HT1080 (cell line): ENCODE data around the gene INTS1. TPM values are rescaled to one million over a fixed set of nuclear protein-coding genes. Genes with fewer than 3 reads are reported as not detected.

Source experiments
- DNase-seq: peaks from one replicate; pipeline ENCODE4 v3.0.0-alpha.2; 2015; ENCODE audit warnings: low read depth
- total RNA-seq: library from RNA; depleted of rRNA; stranded (reverse); fragments of >200 nt; shearing (Covaris generic); gene quantifications from 2 replicates; pipeline ENCODE4 v1.2.3, GENCODE V29; 2014

The INTS1 gene
- total RNA-seq, 1 experiment from 2014 or later, result 82.4 TPM

DNA sequence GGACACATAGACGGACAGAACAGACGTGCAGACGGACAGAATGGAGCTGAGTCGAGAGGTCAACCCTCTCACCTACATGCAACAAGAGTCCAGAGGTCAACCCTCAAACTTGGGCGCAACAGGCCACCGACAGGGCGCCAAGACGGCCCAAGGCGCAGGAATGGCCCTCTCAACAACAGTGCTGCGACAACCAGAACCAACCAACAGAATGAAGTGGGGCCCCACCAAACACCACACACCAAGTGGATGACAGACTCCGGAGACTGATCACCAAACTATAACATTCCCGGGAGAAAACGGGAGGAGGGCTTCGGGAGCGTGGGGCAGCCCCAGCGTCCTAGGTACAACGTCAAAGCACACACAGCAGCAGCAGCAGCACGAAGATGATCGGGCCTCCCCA lies 13.4 kb downstream of the INTS1 start:
- DNase-seq, result no peak

DNA sequence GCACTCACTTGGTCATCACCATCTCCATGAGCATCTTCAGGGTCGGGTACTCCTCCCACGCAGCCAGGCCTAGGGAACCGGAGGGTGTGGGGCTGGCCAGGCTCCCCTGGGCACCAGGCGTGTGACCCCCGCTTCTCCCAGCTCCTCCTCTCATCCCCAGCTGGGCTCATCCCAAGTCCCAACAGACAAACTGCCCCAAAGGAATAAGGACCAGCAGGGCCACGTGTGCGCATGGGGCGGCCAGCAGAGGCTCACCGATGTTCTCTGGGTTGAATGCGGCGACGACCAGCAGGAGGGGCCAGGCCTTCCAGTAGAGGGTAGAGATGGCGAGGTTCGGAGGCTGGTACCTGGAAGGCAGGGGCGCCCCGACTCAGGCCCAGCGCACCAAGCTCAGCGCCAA lies 14.9 kb downstream of the INTS1 start:
- DNase-seq, result no peak

DNA sequence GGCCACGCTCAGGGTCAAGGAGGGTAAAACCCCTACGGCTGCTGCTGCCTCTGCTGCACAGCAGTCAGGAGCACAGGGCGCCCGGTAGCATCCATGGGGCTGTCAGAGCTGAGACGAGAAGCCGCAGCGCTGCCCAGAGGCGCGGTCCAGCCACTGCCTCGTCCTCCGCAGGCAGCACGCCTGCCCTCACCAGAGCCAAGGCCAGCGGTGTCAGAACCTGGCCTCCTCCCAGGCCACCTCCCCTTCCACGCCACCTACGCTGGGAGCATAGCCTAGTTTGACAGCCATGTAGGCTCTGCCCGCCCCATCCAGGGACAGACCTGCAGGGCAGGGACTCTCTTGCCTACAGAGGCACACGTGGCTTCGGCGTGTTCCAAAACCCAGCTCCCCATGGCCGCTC lies 16.2 kb downstream of the INTS1 start:
- DNase-seq, result no peak

DNA sequence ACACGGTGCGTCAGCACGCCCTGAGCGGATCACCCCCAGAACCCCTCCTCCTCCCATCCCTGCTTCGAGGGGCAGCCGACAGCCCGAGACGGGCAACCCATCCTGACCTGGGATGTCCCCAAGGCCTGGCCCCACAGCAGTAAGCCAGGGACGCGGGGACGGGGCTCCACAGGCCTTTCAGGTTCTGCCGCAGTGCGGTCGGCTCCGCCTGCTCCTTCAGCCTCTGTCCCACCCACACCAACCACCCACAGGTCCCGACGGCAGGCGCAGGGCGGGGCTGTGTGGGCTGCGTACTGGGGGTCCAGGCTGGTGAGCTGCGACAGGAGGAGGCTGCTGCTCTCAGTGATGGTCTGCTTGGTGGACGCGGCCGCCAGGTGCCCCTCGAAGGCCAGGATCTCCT lies 16.7 kb downstream of the INTS1 start:
- no peak for DNase-seq

DNA sequence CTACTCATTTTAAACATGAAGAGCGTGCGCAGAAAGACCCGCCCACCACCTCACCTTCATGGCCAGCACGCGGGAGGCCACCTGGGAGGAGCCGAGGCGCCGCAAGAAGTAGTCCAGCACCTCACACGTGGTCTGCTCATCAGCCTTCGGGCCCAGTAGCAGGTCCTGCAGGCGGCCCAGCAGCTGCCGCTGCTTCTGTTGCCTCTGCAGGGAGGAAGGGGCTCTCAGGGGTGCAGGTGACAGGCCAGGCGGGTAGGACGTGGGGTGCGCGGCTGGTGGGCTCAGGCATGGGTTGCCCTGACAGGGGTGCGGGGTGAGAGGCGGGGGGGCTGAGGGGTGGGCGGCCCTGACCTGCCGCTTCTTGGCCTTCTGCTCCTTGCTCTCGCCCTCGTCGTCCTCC lies 17.6 kb downstream of the INTS1 start:
- DNase-seq, result no peak

DNA sequence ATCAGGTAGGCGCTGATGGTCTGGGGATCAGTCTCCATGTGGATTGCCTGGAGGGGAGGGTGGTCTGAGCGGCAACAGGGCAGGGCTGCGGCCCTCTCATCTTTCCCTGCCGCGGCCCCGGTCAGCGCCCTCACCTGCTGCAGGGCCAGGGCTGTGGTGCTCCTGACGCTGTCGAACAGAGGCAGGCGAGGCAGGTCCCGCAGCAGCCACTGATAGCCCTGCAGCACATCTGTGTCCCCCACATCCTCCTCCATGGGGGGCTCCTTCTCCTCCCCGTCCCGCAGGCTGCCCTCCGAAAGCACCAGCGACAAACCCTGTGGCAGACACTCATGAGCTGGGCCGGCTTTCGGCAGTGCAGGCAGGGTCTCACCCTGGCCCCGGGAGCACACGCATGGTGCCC lies 19.0 kb downstream of the INTS1 start:
- no peak for DNase-seq

DNA sequence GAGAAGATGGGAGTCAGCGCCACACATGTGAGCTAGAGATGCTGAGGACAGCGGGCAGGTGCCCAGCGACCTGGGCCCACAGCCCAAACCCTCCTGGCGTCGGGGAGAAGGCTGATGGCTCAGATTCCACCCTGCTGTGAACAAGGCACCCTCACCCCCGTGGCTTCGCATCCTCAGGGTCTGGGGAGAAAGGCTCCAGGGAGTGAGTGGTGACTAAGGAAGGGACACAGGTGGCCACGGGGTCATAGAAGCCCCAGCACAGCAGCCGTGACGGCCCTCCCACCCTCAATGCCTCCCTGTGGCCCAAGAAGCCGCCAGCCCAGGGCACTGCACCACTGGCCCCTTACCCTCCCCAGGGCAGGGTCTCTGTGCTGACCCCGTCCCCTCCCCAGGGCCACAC lies 19.6 kb downstream of the INTS1 start:
- no peak for DNase-seq

DNA sequence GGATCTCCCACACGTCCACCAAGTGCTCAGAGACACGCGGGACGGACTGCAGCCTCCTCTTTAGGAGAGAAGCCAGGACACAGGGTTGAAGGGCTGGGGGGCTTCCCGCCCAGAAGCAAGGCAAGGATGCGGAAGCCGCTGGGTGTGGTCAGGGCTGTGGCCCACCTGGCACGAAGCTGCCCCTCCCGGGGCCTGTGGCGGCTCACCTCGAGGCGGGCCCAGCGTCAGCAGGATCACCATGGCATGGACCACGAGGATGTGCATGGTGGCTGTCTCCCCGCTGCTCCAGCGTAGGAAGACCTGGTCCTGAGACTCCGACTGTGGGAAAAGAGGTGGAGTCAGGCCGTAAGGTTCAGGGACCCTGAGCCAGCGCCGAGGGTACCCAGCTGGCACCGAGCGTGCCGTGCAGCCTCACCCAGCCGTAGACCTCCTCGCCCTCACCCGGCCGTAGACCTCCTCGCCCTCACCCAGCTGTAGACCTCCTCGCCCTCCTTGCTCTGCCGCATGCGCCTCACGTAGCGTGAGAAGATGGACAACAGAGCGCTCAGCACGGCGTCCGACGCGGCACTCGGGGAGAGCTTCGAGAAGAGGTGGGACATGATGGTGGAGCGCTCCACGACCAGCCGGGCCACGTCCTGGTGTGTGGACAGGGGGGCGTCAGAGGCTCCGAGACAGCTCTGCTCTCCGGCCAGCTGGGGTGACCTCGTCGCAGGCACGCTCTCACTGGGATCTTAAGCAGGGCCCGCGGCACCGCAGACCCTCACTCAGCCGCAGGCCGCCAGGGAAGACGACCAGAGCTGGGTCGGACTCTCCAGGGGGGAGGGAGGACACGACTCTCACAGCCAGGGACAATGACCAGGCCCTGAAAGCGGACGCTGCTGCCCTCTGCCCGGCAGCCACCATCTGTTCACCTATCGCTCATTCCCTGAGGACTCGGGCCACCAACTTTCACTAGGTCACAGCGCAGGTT lies 20.4 kb downstream of the INTS1 start:
- DNase-seq, result no peak

DNA sequence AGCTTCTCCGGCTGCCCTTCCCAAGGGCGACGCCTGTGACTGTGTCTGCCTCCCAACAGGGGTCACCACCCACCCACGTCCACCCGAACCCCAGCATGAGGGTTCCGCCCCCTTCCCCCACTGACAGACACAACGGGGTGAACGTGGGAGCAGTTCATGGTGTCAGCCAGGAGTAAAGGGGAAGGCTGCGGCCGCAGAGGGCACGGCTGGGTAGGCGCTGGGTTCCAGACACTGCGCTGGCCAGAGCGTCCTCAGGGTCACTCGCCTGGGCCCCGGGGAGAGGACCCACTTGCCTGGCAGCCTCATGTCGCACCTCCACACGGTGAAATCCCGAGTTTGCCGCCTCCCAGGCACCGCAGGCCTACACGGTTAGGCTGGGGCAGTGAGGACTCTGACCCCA lies 21.1 kb downstream of the INTS1 start:
- no peak for DNase-seq

DNA sequence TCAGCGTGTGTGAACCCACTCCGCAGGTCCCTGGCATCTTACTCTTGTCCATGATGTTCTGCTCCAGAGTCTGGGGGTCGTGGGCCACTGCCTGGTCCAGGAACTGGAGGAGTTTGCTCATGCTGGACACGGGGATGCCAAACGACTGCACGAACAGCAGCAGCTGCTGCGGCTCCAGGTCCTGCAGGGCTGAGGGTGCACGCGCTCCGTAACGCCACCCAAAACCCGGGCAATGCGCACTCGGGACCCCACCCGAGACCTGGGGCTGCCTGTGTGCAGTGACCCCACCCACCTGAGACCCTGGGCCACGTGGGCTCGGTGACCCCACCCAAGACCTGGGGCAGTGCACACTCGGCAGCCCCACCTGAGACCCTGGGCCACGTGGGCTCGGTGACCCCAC lies 22.9 kb downstream of the INTS1 start:
- DNase-seq, result no peak

DNA sequence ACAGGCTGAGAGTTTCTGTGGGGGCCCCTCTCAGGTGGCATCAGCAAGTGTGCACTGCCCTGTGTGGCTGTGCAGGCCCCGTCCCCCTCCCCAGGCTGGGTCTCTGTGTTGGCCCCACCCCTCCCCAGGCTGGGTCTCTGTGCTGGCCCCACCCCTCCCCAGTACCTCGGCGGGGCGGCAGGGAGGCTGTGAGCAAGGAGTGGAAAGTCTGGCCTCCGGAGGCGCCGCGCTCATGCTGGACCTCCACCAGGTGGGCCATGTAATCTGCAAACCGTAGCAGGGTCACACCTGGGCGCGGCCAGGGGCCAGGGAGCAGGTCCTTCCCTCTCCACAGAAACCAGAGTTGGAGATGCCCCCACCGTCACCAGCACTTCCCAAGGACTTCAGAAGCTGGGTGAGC lies 23.5 kb downstream of the INTS1 start:
- no peak for DNase-seq

DNA sequence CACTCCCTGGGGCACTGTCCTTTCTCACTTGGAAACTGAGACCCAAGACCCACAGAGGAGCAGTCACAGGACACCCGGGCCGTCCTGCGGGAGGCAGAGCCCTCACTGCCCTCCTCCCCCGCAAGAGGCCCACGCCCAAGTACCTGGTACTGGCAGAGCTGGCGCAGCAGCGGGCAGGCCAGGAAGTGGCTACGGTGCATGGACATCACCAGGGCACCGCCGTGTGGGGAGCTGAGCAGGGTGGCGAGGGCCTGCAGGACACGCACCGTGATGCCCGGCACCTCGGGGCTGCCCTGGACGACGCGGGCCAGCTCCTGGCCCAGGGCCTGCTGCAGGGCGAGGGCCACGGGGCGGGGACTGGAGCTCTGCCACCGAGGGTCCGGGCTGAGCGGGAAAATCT lies 24.9 kb downstream of the INTS1 start:
- no peak for DNase-seq

DNA sequence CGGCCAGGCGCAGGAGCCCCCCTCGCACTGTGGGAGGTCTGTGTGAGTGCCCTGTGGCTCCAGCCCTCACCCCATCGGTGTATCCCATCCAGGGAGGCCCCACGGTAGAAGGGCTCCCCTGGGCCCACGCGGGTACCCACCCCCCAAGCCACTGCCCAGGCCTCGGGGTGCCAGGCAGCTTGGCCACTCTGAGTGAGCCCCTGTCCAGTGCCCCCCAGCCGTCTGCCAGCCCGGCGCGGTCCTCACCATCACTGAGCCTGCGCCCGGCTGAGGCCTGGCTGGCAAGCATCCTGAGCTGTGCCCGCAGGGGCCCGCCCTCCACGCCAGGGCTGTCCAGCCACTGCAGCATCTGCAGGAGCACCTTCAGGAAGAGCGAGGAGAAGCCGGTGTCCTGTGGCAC lies 25.7 kb downstream of the INTS1 start:
- no peak for DNase-seq

DNA sequence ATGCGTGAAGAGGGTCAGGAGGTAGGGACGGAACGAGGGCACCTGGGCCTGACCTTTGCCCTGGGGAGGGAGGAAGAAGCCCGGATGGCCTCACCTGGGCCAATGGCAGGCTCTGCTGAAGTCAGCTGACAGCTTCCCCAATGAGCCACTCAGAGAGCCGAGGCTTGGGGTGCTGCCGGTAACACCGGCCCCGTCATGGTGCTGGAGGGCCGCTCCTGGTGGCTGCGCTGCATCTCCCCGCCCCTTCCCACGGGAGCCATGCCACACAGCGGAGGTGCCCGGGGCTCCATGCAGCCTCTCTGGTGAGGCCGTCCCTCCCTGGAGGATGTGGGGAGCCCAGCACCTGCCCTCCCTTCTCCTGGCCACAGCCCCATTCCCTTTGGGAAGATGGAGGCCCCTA lies 27.3 kb downstream of the INTS1 start:
- no peak for DNase-seq

DNA sequence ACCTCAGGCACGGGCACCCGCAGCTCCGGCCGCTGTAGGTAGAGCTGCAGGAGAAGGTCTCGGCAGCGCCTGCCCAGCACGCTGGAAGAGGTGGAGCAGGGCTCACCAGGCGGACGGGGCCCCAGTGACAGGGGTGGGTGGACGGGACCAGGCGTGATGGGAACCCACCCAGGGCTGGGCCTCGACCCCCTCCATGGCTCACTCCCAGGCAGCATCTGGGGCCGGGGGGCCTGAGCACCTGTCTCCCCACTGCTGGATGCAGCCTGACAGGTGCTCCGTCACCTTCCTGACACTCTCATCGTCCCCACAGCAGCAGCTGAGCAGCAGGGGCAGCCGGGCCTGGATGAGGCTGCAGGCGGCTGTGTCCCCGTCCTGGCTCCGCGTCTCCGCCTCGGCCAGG lies 28.2 kb downstream of the INTS1 start:
- DNase-seq, result no peak

DNA sequence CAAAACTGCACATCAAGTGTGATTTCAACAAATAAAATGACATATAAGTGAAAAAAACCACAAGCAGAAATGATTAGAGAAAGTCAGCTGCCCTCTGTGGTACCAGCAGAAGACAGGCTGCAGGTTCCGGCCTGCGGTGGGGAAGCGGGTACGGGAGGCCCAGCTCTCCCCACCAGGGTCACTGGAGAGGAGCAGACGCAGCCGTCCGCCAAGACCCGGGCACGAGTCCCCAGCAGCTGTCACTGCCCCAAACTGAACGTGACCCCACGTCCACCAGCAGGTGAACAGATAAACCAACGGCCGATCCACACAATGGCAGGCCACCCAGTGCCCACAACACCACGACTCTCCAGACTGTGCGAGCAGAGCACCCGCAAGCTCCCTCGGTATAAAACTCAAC lies 28.8 kb downstream of the INTS1 start:
- DNase-seq, result no peak

DNA sequence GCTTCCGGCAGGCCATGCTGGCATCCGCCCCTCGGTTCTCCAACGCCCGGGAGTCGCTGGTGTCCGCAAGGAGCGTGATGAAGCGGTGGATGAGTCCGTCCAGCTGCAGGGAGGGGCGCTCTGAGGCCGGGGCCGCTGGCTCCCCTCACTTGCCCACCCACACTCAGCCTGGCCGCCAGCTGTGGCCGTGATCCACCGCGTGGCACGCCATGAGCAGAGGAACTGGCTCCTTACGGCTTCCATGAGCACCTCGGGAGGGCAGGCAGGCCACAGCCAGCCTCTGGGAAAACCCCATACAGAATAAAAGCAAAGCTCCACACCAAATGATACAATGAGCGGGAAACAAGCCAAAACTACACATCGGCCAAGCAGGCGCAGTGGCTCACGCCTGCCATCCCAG lies 29.5 kb downstream of the INTS1 start:
- DNase-seq, result no peak

DNA sequence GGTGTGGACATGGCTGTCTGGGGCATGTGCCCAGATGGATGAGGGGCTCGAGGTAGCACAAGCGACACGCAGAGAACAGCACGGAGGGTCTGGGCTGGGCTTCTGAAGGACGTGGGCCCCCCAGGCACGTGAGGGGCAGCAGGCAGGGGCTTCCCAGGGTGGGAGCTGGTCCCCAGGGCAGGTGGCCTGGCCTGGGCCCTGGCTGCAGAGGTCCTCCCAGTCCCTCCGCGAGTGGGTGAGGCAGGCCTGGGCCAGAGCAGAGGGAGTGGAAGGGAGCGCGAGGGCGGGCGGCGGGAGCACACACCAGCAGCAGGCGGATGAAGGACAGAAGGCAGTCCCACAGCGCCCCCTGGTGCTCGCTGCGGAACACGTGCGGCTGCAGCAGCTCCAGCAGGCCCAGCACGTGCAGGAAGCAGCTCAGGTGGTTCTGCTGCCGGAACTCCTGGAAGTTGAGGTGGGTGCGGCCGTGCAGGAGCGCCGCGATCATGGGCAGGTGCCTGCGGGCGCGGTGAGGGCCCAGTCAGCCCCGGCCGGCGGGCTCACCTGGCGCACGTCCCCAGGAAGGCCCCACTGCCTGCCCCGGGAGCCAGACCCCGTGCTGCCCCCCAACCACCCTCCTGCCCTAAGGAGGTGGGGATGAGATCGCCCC lies 30.2 kb downstream of the INTS1 start:
- peak; percentile 85 for DNase-seq

DNA sequence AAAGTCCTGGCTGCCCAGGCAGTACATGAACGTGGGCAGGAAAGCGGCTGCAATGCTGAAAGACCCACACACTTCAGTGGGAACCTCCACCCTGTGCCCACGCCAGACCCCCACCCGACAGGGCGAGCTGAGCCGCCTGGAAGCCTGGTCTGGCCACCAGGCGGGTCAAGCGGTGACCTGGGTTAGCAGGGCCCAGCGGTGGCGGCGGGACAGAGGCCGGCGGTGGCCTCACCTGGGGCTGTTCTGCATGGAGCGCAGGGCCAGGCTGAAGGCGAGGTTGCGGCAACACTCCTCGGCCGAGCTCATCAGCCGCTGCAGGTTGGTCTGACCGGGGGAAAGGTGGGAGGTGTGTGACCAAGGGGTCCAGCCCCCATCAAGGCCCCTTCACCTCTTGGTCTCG lies 33.3 kb downstream of the INTS1 start:
- DNase-seq, result no peak

DNA sequence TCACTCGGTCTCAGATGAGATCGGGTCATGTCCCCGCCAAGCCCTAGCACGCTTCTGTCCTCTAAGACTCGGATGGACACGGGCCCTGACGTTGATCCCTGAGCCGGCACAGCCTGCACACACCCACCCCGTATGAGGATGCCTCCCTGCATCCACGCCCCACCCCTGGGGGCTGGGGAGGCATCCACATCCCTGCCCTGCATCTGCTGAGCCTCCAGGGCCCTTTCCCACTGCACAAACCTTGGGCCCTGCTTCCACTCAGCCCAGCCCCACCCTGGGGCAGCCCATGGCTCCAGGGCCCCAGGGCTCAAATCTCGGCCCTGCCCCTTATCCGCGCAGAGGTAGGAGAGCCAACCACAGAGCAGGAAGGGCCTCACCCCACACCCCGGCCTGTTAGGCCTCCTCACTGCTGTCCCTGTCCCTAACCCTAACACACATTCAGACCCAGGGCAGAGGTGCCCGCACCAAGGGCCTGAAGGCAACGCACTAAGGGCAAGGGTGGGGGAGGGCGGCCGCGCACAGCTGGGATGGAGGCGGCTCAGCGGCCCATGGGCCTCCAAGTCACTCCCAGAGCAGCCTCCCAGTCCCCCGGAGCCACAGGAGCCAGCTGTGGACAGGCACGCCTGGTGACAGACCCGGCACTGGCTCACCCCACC lies 35.4 kb downstream of the INTS1 start:
- no peak for DNase-seq

DNA sequence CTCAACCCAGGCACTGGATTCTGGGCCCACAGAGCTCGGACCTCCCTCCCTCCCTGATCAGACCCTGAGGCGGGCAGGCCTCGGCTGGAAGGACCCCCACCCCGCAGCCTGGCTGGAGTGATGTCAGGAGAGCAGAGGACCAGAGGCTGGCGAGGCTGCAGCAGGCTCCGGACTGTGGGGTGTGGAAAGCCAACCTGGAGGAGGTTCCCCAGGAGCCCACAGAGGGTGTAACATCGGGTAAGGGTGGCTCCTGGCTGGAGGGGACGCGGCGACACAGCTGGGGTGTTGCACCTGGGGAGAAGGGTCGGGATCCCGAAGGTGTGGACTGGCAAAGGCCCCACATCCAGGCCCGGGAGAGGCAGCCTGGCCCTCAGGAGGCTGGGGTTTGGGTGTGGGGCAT lies 36.0 kb downstream of the INTS1 start:
- no peak for DNase-seq

DNA sequence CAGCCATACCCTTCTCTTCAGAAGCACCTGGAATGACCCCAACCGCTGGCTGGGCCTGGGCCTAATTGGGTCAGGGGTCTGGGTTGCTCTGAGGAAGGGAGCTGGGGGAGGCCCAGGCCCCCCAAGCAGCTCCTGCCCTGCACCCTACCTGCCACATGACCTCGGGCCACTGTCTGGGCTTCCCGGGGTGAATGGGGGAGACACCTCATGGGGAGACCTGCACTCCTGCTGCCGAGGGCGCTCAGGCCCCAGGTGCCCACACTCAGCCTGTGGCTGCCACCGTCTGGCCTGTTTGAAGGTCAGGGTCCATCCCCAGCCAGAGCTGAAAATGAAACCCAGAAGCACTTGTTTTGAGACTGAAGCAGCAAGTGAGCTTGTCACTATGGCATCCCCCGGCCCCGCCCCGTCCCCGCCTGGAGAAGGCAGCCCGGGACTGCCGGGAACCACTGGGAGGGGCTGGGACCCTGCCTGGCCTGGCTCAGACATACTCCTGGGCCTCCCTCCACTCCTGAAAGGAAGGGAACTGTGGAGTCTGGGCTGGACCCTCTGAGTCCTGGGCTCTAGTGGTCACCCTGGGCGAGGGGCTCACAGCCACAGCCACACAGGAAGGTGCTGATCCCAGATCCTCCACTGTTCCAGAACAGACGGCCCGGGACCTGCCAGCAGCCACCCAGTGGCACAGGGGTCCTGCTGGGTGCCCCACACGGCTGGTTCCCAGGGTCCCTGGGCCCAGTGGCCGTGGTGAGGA lies 37.5 kb downstream of the INTS1 start:
- peak; percentile 48 for DNase-seq
